Measurements from ENCODE around the gene SLC26A1. TPM values are rescaled to one million over a fixed set of nuclear protein-coding genes. Genes with fewer than 3 reads are reported as not detected.

SLC26A1 gene
- polyA plus RNA-seq, 1 donor (not counting 4 experiments of a cell fraction or from before 2014, with no cell fraction given), result not detected

- Histone ChIP-seq H3K27me3 (ENCODE audit: control insufficient read depth, extremely low read depth, insufficient read depth, low read length) (peaks cover 9% of the 10 kb centered on the region), H3K9ac (ENCODE audit: control insufficient read depth, extremely low read depth, insufficient read depth, low read length) (no peak overlapping the region), H2AFZ (ENCODE audit: control insufficient read depth, low read length) (no peak overlapping the region), H3K27ac (ENCODE audit: control insufficient read depth, insufficient read depth, low read length) (no peak overlapping the region), H3K4me1 (ENCODE audit: control insufficient read depth, extremely low read depth, insufficient read depth, low read length) (peaks cover 6% of the 10 kb centered on the region), H3K9me3 (ENCODE audit: control insufficient read depth, low read depth, low read length) (no peaks in the 10 kb centered on the region), H3K9me1 (ENCODE audit: control insufficient read depth, extremely low read depth, insufficient read depth, low read length) (no peaks in the 10 kb centered on the region), H4K20me1 (ENCODE audit: control insufficient read depth, extremely low read depth, insufficient read depth, low read length) (no peaks in the 10 kb centered on the region), H3K36me3 (ENCODE audit: control insufficient read depth in 2 of 2, extremely low read depth in 1 of 2, insufficient read depth in 2 of 2, low read length in 2 of 2) (no peaks in the 10 kb centered on the region), H3K4me2 (ENCODE audit: control insufficient read depth, extremely low read depth, insufficient read depth, low read depth, low read length) (no peak overlapping the region), H3K4me3 (ENCODE audit: control insufficient read depth in 2 of 3, extremely low read depth in 1 of 3, insufficient read depth in 2 of 3, low read depth in 1 of 3, low read length in 3 of 3) (no peak overlapping the region), H3K79me2 (ENCODE audit: control insufficient read depth, insufficient read depth, low read length) (no peaks in the 10 kb centered on the region)
- no peak for DNase-seq (ENCODE audit: low read depth, low spot score)
- TF ChIP-seq, protein P1, sequence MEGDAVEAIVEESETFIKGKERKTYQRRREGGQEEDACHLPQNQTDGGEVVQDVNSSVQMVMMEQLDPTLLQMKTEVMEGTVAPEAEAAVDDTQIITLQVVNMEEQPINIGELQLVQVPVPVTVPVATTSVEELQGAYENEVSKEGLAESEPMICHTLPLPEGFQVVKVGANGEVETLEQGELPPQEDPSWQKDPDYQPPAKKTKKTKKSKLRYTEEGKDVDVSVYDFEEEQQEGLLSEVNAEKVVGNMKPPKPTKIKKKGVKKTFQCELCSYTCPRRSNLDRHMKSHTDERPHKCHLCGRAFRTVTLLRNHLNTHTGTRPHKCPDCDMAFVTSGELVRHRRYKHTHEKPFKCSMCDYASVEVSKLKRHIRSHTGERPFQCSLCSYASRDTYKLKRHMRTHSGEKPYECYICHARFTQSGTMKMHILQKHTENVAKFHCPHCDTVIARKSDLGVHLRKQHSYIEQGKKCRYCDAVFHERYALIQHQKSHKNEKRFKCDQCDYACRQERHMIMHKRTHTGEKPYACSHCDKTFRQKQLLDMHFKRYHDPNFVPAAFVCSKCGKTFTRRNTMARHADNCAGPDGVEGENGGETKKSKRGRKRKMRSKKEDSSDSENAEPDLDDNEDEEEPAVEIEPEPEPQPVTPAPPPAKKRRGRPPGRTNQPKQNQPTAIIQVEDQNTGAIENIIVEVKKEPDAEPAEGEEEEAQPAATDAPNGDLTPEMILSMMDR (optimal IDR thresholded peaks at IDR 0.05 in 1 of 3, IDR thresholded peaks at IDR 0.05 in 1 of 3, conservative IDR thresholded peaks at IDR 0.05 in 1 of 3; ENCODE audit: extremely low read depth in 1 of 3, insufficient read depth in 2 of 3, low read length in 3 of 3), result no peak
- TF ChIP-seq EZH2 (IDR thresholded peaks at IDR 0.05; ENCODE audit: low read length), result no peak
- dilution Hi-C loops (cut with MboI; ENCODE audit: extremely low pct_ligation_motif_present, low sequenced_read_pairs), result no loop called here
- no peak for FAIRE-seq
Observed at GRCh38 chr4:991451-992296, 1.5 kb downstream of the SLC26A1 start.

- no peak for FAIRE-seq
- no peak overlapping the region for H3K9ac ChIP-seq (ENCODE audit: control insufficient read depth, extremely low read depth, insufficient read depth, low read length)
- H3K9me1 ChIP-seq (ENCODE audit: control insufficient read depth, extremely low read depth, insufficient read depth, low read length), result no peaks in the 10 kb centered on the region
- H3K27ac ChIP-seq (ENCODE audit: control insufficient read depth, insufficient read depth, low read length), result no peak overlapping the region
- dilution Hi-C loops (cut with MboI; ENCODE audit: extremely low pct_ligation_motif_present, low sequenced_read_pairs), result no loop called here
- H3K9me3 ChIP-seq (ENCODE audit: control insufficient read depth, low read depth, low read length), result no peaks in the 10 kb centered on the region
- H3K4me1 ChIP-seq (ENCODE audit: control insufficient read depth, extremely low read depth, insufficient read depth, low read length), result peaks cover 6% of the 10 kb centered on the region
- H3K79me2 ChIP-seq (ENCODE audit: control insufficient read depth, insufficient read depth, low read length), result no peaks in the 10 kb centered on the region
- no peaks in the 10 kb centered on the region for H3K36me3 ChIP-seq (ENCODE audit: control insufficient read depth in 2 of 2, extremely low read depth in 1 of 2, insufficient read depth in 2 of 2, low read length in 2 of 2)
- H2AFZ ChIP-seq (ENCODE audit: control insufficient read depth, low read length), result no peak overlapping the region
- no peak for DNase-seq (ENCODE audit: low read depth, low spot score)
- no peak overlapping the region for H3K4me3 ChIP-seq (ENCODE audit: control insufficient read depth in 2 of 3, extremely low read depth in 1 of 3, insufficient read depth in 2 of 3, low read depth in 1 of 3, low read length in 3 of 3)
- TF ChIP-seq, protein P1 (optimal IDR thresholded peaks at IDR 0.05 in 1 of 3, IDR thresholded peaks at IDR 0.05 in 1 of 3, conservative IDR thresholded peaks at IDR 0.05 in 1 of 3; ENCODE audit: extremely low read depth in 1 of 3, insufficient read depth in 2 of 3, low read length in 3 of 3), result no peak
- TF ChIP-seq EZH2 (IDR thresholded peaks at IDR 0.05; ENCODE audit: low read length), result no peak
- H4K20me1 ChIP-seq (ENCODE audit: control insufficient read depth, extremely low read depth, insufficient read depth, low read length), result no peaks in the 10 kb centered on the region
- peaks cover 1% of the 10 kb centered on the region for H3K27me3 ChIP-seq (ENCODE audit: control insufficient read depth, extremely low read depth, insufficient read depth, low read length)
- H3K4me2 ChIP-seq (ENCODE audit: control insufficient read depth, extremely low read depth, insufficient read depth, low read depth, low read length), result no peak overlapping the region
Observed at GRCh38 chr4:990746-991367, 2.3 kb downstream of the SLC26A1 start.
